Effector CD4-positive, alpha-beta T cell (primary cell): Measurements from ENCODE around the gene TSHR. TPM values are rescaled to one million over a fixed set of nuclear protein-coding genes. Genes with fewer than 3 reads are reported as not detected.
A peak's percentile ranks its signal among the peaks of the same experiment; 100 is the strongest.
"Not testable (repeated sequence)": the region's sequence is repeated elsewhere in the genome, so short reads cannot be mapped to it uniquely, and the experiment has no call there.

Experiments
- DNase-seq: peaks from one replicate; pipeline ENCODE4 v3.0.0-alpha.2; 2020
- total RNA-seq: gene quantifications from one replicate; lab custom pipeline; 2026; lab: John Stamatoyannopoulos, UW

The TSHR gene
- not detected for total RNA-seq

DNA sequence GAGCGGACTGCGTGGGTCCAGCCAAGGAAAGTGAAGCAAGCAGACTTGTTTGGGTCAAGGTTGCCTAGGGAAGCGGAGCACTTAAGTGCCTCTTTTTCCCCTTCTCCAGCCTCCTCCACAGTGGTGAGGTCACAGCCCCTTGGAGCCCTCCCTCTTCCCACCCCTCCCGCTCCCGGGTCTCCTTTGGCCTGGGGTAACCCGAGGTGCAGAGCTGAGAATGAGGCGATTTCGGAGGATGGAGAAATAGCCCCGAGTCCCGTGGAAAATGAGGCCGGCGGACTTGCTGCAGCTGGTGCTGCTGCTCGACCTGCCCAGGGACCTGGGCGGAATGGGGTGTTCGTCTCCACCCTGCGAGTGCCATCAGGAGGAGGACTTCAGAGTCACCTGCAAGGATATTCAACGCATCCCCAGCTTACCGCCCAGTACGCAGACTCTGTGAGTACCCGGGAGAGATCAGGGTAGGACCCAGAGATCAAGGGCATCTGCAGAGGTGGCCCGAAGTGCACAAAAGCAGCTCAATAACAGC is at the start of gene TSHR:
TSS of gene TSHR (plus strand) at position 206 of the 526 bp plus-strand sequence. CDS start at position 266, 60 bp downstream.
- no peak for DNase-seq

DNA sequence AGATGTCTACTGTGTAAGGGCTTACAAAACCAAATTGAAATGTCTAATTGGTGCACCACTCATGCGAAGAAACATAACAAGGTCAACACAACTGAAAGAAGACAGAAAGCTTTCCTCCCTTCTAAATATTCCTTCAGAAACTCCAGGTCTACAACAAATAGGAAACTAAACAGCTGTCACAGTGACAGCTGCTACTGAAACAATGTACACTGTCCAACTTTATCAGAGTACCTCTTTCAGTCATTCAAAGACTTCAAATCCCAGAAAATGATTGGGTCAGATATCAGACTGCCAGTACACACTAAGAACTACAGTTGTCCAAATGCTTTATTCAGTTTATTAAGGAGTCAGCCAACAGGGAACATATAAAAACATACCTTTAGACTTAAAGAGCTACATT is 49.1 kb upstream of the TSHR start:
- DNase-seq = no peak

DNA sequence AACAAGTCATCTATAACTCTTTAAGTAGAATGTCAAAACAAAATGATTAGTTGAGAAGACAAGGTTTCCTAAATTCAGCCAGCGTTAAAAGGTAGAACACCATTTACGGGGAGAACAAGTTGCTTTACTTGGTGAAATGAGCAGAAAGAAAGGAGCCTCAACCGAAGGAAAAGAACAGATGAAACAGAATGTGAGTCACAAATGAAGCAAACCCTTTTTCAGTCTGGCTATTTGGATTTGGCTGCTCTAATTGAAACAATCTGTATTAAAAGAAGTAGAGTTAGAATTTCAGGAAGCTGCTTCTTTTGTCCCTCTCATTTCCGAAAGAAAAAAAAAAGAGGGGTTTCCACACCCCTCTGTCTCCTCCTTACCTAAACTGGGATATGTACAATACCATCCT is 48.5 kb upstream of the TSHR start:
- DNase-seq = no peak

DNA sequence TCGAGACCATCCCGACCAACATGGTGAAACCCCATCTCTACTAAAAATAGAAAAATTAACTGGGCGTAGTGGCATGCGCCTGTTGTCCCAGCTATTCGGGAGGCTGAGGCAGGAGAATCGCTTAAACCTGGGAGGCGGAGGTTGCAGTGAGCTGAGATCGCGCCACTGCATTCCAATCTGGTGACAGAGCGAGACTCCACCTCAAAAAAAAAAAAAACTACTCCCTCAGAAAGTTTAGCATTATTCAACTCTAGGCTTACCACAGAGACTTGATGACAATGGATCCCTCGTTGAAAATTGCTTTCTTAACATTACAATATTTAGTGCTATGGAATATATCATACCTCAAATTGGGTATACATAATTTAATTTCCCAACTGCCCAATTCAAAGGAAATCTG is 43.4 kb upstream of the TSHR start:
- DNase-seq = not testable (repeated sequence)

DNA sequence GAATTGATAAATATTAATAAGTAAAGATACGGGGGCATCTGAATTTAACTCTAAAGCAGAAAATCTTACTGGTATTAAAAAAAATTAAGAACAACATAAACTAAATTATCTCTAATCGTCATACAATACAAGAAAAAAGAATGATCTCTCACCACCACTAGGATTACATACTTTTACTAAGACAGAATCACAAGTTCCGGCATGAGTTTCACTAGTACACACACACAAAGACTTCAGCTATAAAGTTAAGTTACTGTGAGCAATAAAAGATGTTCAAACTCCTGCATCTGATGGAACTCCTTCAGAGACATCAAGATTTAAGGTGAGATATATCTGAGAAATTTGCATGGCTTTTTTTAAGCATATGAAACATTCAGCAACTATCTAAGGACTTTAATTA is 35.8 kb upstream of the TSHR start:
- no peak for DNase-seq

DNA sequence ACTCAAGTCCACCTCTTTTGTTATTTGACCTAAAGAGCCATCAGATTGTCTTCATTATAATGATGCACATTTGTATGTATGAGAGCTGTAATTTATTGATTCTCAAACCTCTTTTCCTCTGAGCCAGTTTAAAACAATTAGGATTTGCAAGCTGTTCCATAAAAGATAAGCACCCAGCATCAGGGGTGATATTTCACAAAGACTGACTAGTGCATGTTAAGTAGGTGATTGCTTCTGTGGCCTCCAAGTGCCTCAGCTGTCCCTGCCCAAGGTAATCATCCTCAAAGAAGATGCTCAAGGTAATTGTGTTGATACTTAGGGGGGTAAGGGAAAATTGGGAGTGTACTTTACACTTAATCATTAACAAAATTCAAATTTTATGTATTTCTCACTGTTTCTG is 32.1 kb upstream of the TSHR start:
- no peak for DNase-seq

DNA sequence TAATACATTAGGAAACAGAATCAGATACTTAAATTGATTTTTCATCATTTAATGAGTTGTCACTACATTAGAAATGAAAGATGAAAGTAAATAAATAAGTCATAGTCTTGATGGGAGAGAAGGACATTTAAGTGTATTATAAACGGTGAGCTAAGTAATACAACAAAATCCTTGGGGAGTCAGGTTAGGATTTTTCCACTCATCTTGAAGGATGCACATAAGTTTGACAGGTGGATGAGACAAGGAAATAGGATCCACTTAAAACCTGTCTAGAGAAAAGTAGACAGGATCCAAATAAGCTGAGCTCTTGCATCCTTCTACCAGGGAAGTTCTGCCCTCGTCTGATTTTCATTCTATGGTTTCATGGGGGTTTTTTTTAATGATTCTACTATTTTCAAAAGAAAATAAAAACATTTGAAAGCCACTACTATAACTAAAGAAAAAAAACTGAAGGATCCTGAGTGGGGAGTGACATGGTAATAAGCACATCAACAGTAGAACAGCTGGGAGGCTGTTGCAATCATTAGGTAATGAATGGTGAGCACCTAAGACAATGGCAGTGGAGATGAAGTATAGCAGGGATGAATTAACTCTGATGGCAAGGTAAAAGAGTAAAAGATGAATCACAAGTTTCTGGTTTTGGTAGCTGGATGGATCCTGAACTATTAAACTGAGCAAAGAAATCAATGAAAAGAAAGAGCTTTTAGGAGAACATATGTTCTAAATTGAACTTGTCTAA is 30.9 kb upstream of the TSHR start:
- DNase-seq = no peak

DNA sequence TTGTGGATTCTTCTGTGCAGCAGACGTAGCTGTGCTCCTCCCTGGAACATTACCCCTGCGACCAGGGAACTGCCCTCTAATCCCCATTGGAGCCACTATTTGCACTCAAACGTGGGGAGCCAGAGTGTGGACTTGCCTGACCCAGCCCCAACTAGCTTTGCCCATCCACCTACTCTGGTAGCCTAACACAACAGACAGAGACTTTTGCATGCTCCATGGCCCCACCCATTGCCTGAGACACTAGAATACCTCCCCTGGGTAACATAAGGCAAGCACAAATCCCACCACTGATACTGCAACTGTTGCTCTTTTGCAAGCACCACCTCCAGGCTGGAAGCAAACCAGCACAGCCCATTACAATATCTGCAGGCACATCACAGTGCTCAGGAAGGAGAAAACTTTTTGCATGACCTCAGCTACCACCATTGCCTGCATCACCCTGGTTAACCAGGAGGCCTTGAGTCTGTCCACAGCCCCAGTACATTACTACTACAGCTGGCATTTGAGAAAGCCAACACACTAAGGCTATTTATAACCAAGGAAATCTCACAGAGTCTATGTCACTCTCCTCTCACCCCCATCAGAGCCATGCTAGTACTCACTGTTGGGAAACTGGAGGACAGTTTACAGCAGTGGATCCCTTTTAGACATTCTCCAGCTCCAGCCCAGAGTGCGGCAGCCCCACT is 28.9 kb upstream of the TSHR start:
- DNase-seq = no peak

DNA sequence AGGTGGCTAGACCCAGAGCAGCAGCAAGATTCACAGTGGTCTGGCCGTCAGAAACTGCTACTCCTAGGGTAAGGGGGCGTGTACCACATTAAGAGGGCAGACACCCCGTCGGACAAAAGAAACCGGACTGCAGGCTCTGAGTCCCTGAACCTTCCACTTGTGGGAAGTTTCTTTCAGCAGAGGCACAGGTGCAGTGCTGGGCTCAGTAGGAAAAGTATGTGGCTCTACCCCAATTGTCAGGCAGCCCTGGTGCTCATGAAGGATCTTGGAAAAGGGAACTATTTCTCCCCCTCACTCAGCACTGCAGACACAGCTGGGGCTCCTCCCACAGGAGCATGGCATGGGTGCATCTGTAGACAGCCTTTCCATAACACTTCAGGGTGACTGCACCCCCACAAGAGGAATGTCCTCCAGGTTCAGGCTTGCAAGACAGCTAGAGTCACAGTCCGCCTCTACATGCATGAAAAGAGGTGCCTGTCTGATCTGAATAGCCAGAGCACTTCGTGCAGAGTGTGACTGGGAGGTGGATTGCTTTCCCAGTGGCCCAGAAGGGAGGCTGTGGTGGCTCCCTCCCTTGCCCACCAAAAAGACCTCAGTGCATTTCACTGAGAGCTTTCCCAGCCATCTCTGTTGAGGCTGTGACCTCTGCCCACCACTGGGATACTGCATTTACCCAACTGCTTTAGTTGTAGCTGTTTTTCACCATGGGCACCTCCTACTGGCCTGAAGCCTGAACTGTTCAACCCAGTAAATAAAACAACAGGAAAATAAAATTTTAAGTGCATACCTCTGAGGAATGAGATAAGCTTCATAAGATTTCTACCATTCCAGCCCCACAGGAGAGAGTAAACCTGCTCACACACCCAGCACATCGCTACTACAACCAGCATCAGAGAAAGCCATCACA is 28.1 kb upstream of the TSHR start:
- DNase-seq = no peak

DNA sequence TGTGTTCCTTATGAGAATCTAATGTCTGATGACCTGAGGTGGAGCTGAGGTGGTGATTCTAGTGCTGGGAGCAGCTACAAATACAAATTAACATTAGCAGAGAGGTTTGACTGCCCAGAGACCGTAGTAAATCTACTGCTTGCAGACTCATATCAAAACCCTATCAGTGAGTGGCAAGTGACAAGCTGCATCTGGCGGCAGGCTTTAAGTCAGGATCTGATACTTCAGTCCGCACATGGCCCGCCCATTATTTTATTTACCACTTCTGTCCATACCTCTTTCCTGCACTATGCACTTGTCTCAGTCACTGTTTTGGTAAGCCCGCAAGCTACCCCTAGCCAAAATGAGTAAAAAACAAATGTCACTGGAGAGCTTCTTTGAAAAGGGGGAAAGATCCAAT is 25.3 kb upstream of the TSHR start:
- no peak for DNase-seq

DNA sequence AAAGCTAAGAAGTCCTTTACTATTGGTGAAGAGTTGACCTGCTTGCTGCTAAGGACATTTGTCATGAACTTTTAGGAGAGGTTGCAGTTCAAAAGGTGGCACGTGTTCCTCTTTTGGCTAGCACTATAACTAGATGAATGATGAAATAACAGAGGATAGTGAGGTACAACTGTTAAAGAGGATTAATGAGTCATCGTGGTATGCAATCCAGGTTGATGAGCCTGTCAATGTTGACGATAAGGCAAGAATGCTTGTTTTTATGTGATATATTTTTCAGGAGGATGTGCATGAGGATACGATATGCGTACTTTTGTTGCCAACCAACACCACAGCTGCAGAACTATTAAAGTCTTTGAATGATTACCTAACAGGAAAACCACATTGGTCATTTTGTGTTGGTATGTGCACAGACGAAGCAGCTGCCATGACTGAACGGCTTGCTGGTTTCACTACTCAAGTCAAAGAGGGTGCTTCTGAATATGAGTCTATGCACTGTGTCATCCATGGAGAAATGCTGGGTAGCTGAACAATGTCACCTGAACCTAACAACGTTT is 24.5 kb upstream of the TSHR start:
- peak; percentile 40 for DNase-seq

DNA sequence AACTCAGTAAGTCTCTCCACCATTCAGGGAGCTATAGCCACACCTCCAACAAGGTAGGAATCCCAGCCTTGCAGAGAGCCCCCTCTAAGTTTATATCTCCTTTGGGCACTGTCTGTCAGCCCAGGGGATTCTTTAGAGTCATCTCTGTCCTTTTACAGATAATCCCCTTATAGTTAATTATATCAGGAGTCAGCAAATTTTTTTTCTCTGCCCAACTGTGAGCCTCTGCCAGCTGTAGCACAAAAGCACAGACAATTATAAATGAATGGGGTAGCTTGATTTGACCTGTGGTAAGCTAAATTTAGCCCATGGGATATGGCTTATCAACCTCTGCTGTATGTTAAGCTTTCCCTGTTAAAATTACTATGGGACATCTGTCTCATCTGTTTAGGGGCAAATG is 22.1 kb upstream of the TSHR start:
- DNase-seq = no peak

DNA sequence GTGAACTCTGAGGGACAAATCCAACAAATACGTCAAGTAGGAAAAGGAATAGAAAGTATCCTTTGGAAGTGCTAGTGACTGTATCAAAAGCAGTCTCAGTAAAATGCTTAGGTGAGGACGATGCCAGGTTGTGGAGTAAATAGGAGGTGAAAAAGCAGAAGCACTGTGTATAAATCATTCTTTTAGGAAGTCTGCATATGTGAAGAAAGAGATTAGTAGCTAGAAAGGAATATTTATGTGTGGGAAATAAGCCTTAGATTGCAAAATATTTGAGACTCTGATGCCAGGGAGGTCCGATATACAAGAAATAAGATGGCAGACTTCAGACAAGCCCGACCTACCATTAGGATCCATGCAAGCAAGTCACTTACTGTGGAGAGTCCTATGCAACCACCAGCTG is 21.7 kb upstream of the TSHR start:
- DNase-seq = no peak

DNA sequence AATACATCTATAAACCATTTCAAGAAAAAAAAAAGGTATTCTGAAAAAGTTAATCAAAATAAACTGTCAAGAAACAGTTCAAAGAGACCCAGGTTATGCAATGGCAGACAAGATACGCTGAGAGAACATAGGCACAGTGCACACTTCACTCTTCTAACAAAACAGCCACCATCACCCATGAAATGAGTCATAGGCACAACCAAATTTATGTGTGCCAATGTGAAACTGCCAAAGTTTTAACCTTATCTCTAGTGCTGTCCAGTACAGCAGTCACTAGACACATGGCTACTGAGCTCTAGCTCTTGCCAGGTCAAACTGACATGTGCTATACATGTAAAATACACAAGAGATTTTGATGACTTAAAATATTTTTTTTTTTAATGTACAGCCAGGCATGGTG is 15.3 kb upstream of the TSHR start:
- DNase-seq = no peak

DNA sequence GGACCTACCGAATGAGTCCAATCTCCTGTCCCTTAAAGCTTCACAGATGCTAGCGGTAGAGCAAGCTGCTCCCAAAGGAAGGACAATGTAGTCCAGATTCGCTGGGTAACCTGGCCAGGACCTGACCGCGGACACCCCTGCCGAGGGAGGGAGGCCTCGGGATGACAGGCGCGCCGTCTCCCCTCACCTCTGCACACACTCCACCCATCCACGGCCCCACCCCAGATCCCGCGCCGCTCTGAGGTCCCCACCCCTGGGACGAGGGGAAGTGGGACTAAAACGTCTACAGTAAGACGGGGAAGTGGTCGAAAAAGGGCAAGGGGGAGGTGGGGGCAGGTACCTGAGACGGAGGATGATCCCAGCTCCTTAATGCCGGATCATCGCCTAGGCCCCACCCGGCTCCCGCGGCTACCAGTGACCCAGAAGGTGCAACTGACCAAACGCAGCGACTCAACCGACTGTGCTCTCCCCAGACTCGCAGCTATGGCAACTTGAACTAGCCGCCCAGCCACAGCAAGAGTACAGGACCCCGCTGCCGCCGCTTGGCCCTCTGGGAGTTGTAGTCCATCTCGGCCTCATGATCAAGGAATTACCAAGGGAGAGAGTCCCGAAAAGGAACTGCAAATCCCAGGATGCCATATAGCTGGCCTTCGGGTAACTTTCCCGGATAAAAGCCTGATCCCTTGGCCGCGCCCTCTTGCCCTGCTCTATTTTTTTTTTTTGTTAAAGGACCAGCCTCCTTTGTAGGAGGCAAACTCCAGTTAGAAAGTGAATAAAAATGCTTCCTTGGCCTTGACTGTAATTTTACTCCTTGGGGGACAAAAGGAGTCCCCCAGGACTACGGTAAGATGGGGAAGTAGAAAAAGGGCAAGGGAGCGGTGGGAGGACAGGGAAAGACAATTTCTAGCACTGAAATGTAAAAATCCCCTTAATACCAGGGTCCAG is 13.9 kb upstream of the TSHR start, which contains the start of gene CEP128:
TSS of gene CEP128 (minus strand) at position 498 of the 945 bp plus-strand sequence.
- peak; percentile 79 for DNase-seq

DNA sequence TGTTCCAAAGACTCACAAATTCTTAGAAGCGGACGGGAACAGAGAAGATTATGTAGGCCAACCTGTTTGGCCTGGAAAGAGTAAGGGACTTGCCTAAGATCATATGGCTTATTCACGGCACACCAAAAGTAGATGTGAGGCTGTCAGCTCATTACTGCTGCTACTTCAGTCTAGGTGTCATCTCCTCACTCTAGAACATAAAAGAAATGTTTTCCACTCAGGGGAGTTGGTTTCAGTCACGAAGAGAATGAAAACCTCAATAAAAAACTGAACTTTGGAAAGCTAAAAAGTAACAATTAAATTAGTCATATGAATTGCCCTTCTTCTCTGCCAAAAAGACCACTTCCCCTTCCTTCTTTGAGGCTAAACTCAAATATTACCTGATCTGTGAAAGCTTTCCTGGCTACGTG is 13.2 kb upstream of the TSHR start:
- no peak for DNase-seq

DNA sequence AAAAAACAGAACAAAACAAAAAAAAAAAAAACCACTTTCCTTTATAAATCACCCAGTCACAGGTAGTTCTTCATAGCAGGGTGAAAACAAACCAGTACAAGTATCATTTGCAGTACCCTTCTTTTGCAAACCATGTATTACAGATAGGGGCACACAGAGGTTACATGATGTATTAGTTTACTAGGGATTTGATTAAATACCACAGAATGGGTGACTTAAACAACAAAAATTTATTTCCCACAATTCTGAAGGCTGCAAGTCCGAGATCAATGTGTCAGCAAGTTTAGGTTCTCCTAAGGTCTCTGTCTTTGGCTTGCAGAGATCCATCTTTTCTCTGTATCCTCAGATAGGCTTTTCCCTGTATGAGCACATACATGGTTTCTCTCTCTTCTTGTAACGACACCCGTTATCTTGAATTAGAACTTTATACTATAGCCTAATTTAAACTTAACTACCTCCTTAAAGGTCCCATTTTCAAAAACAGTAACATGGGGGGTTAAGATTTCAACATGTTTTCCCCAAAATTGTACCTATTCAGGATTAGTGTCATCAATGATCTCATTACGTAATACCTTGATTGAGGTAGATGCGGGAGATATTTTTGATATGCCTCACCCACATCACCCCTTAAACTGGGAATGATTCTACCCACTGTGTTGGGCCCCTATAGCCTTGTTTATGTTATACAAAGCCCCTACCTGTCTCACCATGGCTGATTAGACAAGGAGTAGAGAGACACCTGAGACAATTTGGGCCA is 10.4 kb upstream of the TSHR start:
- DNase-seq = no peak

DNA sequence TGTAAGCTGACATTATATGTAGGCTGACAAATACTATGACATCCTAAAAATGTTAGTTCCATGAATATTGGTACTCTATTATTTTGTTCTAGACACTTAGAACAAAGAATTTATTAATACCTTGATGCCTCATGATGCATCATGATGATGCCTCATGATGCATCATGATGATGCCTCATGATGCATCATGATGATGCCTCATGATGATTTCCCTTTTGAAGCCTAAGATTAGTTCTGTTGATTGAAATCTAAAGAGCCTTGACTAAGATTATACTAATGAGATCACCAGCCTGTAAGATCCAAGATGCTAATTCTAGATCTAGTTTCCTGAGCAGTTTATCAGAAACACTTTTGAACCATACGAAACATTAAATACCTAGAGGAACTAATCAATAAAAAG is 9.2 kb upstream of the TSHR start:
- no peak for DNase-seq

DNA sequence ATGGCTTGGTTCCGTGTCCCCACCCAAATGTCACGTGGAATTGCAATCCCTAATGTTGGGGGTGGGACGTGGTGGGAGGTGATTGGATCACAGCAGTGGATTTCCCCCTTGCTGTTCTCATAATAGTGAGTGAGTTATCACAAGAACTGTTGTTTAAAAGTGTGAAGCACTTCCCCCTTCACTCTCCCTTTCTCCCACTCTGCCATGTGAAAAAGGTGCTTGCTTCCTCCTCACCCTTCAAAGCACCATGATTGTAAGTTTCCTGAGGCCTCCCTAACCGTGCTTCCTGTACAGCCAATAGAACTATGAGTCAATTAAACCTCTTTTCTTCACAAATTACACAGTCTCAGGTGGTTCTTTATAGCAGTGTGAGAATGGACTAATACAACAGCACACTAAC is 8.6 kb upstream of the TSHR start:
- DNase-seq = no peak

DNA sequence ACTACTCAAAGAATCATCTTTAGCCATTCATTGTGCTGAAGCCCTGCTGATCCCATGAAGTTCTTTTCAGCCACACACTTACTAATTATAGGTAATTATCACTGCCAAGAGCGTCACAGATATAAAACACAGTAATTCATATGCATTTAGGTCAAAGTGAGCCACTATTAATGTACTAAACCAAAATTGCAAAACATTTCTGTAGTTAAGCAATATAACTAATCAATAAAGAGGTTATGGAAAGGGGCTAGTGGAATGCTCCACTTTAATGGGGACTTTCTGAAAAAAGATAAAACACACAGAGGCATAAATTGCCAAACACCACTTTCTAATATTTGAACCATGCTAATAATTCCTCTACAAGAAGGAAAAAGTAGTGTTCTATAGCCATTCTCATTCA is 7.1 kb upstream of the TSHR start:
- no peak for DNase-seq

DNA sequence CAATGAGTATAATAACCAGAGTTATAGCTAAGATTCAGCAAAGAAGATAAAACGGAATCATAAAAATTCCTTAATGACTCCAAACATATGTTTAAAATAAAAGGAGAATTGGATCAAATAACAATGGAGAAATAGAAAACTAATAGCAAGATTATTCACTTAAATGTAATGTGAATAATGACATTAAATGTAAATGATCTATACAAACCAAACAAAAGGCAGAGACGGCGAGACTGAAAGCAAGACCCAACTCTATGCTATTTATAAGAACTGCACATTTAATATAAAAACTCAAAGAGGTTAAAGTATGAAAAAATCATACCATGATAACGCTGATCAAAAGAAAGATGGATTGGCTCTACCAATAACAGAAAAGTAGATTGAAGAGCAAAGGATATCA is 3.9 kb upstream of the TSHR start:
- DNase-seq = no peak
